Skin of body (tissue), 2 donors: ENCODE data around the gene AHNAK. TPM values are rescaled to one million over a fixed set of nuclear protein-coding genes. Genes with fewer than 3 reads are reported as not detected.
"Not testable (repeated sequence)": the region's sequence is repeated elsewhere in the genome, so short reads cannot be mapped to it uniquely, and the experiment has no call there.

ENCODE experiments used
- DNase-seq: peaks from one replicate; lab custom pipeline; 2025; lab: John Stamatoyannopoulos, UW
- total RNA-seq: library from RNA; depleted of rRNA; stranded (reverse); fragments of >200 nt; gene quantifications from one replicate; pipeline ENCODE4 v1.2.3, GENCODE V29; 2014

AHNAK gene
- total RNA-seq, 1 donor from 2014 or later, result 567 TPM

DNA sequence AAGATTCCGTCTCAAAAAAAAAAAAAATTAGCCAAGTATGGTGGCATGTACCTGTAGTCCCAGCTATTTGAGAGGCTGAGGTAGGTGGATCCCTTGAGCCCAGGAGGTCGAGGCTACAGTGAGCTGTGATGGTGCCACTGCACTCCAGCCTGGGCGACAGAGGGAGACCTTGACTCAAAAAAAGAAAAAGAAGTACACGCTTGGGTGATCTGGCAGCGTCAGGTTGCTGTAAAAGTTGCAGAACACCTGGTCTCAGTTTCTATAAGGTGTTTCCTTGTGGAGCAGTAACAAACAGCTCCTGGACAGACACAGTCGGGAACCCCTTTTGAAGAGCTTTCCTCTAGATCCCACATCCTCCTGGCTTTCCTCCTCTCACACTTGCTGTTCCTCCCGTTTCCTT, 82.0 kb downstream of the AHNAK start:
- no peak for DNase-seq

- DNase-seq, result peak; percentile 21
These were observed 83.5 kb downstream of the AHNAK start for GRCh38 chr11:62463121-62463542.

DNA sequence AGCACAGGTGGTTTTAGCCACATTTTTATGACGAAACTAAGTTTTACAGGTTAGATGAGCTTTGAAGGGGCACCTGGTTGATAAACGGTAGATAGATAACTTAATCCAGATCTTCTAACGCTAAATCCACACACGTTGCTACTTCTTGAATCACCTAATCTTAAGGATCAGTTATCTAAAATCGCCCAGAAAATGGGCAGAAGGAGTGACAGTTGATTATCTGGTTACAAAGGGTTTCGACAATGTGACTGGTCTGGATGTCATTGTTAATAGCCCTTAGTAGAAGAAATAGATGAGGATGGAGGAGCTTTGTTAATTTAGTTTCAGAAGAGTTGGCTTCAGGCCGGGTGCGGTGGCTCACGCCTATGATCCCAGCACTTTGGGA, 84.1 kb downstream of the AHNAK start:
- DNase-seq, result no peak

- no peak for DNase-seq
These were observed 84.7 kb downstream of the AHNAK start for GRCh38 chr11:62461740-62462507.

GRCh38 chr11:62459080-62459479, 87.5 kb downstream of the AHNAK start:
- DNase-seq, result no peak

GRCh38 chr11:62458212-62459002, 88.2 kb downstream of the AHNAK start:
- DNase-seq, result no peak

DNA sequence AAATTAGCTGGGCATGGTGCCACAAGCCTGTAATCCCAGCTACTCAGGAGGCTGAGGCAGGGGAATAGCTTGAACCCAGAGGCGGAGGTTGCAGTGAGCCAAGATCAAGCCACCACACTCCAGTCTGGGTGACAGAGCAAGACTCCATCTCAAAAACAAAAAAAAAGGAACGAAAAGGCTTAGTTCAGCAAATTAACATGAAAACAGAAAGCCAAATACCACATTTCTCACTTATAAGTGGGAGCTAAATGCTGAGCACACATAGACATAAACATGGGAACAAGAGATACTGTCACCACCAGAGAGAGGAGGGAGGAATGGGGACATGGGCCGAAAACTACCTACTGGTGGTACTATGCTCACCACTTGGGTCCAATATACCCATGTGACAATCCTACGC, 89.1 kb downstream of the AHNAK start:
- DNase-seq, result no peak

DNA sequence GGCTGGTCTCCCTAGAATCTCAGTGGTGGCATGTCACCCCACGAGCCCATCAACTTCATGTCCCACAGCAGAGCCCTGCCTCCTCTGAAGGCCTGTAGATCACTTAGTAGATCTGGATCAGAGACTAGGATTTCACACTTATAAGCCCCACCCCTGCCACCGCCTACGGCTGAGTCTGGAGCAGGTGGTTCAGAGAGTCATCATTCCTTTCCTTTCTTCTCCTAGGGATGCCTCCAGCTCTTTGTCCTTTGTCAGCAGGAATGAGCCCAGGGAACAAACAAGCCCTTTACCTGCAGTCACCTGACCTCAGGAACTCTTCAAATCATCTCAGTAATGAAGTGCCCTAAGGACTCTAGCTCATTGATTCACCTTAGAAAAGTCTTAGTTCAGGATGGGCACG, 90.0 kb downstream of the AHNAK start:
- DNase-seq, result no peak

GRCh38 chr11:62452839-62453468, 93.7 kb downstream of the AHNAK start:
- DNase-seq, result no peak

DNA sequence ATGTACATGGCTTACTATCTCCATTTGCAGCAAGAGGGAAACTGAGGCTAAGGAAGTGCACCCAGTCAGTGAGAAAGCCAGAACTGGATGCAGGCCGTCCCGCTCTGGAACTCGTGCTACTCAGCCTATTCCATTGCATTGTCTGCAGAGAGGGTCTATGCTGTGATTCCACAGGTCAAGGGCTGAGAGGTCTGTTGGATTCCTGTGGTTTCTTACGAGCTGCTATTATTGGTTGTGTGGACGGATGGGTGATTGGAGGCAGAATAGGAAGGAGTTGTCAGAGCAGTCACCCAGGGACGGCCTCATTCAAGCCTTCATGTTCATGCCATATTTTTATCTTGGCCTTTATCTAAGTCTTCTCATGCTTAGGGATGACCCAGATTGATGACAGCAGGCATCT, 94.3 kb downstream of the AHNAK start:
- no peak for DNase-seq

DNA sequence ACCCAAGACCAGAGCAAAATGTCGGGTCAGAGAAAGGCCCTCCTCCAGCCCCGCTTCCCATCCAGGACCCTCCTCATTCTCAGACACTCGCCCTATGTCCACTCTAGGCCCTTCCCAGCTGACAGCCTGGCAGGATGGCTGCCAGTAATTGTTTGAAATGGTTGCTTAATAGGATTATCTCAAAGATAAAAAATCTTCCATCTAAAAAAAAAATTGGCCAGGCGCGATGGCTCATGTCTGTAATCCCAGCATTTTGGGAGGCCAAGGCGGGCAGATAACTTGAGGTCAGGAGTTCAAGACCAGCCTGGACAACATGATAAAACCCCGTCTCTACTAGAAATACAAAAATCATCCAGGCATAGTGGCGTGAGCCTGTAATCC, 95.4 kb downstream of the AHNAK start:
- no peak for DNase-seq

- DNase-seq, result no peak
These were observed 95.9 kb downstream of the AHNAK start for GRCh38 chr11:62450543-62451240.

GRCh38 chr11:62449912-62450311, 96.7 kb downstream of the AHNAK start:
- not testable (repeated sequence) for DNase-seq

GRCh38 chr11:62449451-62449851, 97.2 kb downstream of the AHNAK start:
- no peak for DNase-seq

DNA sequence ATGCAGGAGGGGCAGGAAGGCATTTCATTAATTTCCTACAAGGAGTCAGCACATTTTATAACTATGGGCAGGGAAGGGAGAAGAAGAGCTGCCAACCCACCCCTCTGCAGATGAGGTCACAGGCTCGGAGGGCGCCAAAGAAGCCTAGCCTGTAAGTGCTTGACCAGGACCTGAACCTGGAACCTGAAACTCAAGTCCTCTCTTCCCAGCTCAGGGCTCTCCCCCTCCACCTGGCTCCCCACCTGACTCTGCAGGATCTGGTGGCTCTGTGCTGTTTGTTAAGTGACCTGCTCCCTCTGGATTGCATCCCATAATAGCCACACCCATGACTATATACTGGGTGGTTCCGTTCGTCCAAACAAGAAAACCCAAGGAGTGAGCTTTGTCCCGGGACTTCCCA, 100.5 kb downstream of the AHNAK start:
- no peak for DNase-seq

DNA sequence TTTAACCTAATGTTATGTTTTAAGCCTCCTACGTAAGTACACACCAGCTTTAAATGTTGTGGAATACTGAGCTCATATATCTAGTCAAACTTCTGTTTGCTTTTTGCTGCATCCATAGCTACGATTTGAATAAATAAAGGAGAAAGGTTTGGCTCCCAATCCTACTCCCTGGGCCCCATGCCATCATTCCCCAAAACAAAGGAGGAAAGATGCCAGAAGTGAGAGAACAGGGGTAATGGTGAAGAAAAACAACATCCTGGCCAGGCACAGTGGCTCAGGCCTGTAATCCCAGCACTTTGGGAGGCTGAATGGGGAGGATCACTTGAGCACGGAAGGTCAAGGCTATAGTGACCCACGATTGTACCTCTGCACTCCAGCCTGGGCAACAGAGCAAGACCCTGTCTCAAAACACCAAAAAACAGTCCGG, 101.3 kb downstream of the AHNAK start:
- peak; percentile 86 for DNase-seq

GRCh38 chr11:62444835-62445234, 101.8 kb downstream of the AHNAK start:
- DNase-seq, result peak; percentile 74

- peak; percentile 68 for DNase-seq
These were observed 102.3 kb downstream of the AHNAK start for GRCh38 chr11:62444236-62444833.

- peak; percentile 78 for DNase-seq
These were observed 103.0 kb downstream of the AHNAK start for GRCh38 chr11:62443390-62444235.
